OCI-LY7 (cell line): ENCODE results near the gene PGAP1. TPM values are rescaled to one million over a fixed set of nuclear protein-coding genes. Genes with fewer than 3 reads are reported as not detected.

Experiments used
- BruUV-seq: library from RNA; stranded (reverse); fragments of 400-500 nt; replicated peaks from 2 replicates; lab custom pipeline; 2021; lab: Mats Ljungman, UMichigan
- CTCF ChIA-PET: fragments of 300-600 bp; sonication (Branson Sonifier 250); formaldehyde crosslinking; loops from one replicate; lab custom pipeline; 2022; ENCODE audit warnings: antibody characterized with exemption; ENCODE audit not compliant: unreplicated experiment; lab: Charles Lee
- POLR2A ChIA-PET: fragments of 300-600 bp; sonication (Branson Sonifier 250); formaldehyde crosslinking; loops from one replicate; lab custom pipeline; 2022; ENCODE audit warnings: antibody characterized with exemption; lab: Charles Lee
- DNase-seq: peaks from one replicate; pipeline ENCODE4 v3.0.0-alpha.2; 2015; ENCODE audit warnings: low spot score
- H2AFZ ChIP-seq: fragments of 200-600 bp; sonication (generic), shearing (Covaris generic); 2 replicates; pipeline ENCODE4 v1.6.1; 2014; ENCODE audit warnings: mild to moderate bottlenecking, antibody characterized with exemption, low read length, moderate library complexity
- H3K27ac ChIP-seq: fragments of 200-600 bp; sonication (generic); 2 replicates; pipeline ENCODE4 v1.5.1; 2014; ENCODE audit warnings: mixed run types, low read depth, mild to moderate bottlenecking, moderate library complexity, low read length, inconsistent platforms; ENCODE audit not compliant: poor library complexity, severe bottlenecking
- H3K36me3 ChIP-seq: fragments of 200-600 bp; sonication (generic); 2 replicates; pipeline ENCODE4 v1.6.1; 2014; ENCODE audit warnings: mild to moderate bottlenecking, antibody characterized with exemption, low read length, moderate library complexity, mixed read lengths; ENCODE audit not compliant: insufficient read depth
- H3K4me1 ChIP-seq: fragments of 200-600 bp; sonication (generic); 2 replicates; pipeline ENCODE4 v1.5.1; 2014; ENCODE audit warnings: mild to moderate bottlenecking, low read length; ENCODE audit not compliant: insufficient read depth, poor library complexity, severe bottlenecking
- H3K4me2 ChIP-seq: fragments of 200-600 bp; sonication (generic); 2 replicates; pipeline ENCODE4 v1.6.1; 2014; ENCODE audit warnings: mild to moderate bottlenecking, low read length
- H3K4me3 ChIP-seq: fragments of 200-600 bp; sonication (generic); 2 replicates; pipeline ENCODE4 v1.5.1; 2014; ENCODE audit warnings: mild to moderate bottlenecking, low read depth, low read length; ENCODE audit not compliant: poor library complexity, severe bottlenecking
- H3K79me2 ChIP-seq: fragments of 200-600 bp; sonication (generic); 2 replicates; pipeline ENCODE4 v1.6.1; 2016; ENCODE audit warnings: low read depth, mild to moderate bottlenecking, low read length, moderate library complexity, mixed read lengths; ENCODE audit not compliant: insufficient read depth
- H3K9me2 ChIP-seq: fragments of 200-600 bp; sonication (generic); 2 replicates; pipeline ENCODE4 v1.6.1; 2016; ENCODE audit warnings: mild to moderate bottlenecking, low read length, mixed read lengths; ENCODE audit not compliant: insufficient read depth
- H3K9me3 ChIP-seq: fragments of 200-600 bp; sonication (generic); 2 replicates; pipeline ENCODE4 v1.6.1; 2014; ENCODE audit warnings: mild to moderate bottlenecking, mixed run types, low read length, mixed read lengths
- H4K20me1 ChIP-seq: fragments of 200-600 bp; sonication (generic); 2 replicates; pipeline ENCODE4 v1.6.1; 2014; ENCODE audit warnings: mild to moderate bottlenecking, antibody characterized with exemption, low read length, moderate library complexity, mixed read lengths; ENCODE audit not compliant: insufficient read depth
- CTCF ChIP-seq: fragments of 200-600 bp; sonication (generic); conservative IDR thresholded peaks from 2 replicates; pipeline ENCODE4 v1.5.1; 2014; ENCODE audit warnings: mild to moderate bottlenecking, antibody characterized with exemption, low read length, moderate library complexity, mixed read lengths
- EZH2phosphoT487 ChIP-seq: fragments of 200-600 bp; sonication (generic); IDR thresholded peaks from 2 replicates; pipeline ENCODE4 v1.6.1; 2018; ENCODE audit warnings: low read depth, borderline replicate concordance, mild to moderate bottlenecking, mixed run types, antibody characterized with exemption, low read length, moderate library complexity, mixed read lengths
- intact Hi-C: fragments of 100-400 bp; cut with micrococcal nuclease; formaldehyde crosslinking; loops from one replicate; pipeline ENCODE4 v1.10.0; 2022; ENCODE audit not compliant: unreplicated experiment
- total RNA-seq, 2 experiments: library from RNA; depleted of rRNA in 1 of 2; stranded (reverse); fragments of >200 nt in 1 of 2; shearing (Covaris generic) in 1 of 2; gene quantifications; 2 replicates each; pipeline ENCODE4 v1.2.3, GENCODE V29; 2014 to 2022

The PGAP1 gene
- total RNA-seq, 2 experiments from 2014 or later, result 0.54 to 1.9 TPM

DNA sequence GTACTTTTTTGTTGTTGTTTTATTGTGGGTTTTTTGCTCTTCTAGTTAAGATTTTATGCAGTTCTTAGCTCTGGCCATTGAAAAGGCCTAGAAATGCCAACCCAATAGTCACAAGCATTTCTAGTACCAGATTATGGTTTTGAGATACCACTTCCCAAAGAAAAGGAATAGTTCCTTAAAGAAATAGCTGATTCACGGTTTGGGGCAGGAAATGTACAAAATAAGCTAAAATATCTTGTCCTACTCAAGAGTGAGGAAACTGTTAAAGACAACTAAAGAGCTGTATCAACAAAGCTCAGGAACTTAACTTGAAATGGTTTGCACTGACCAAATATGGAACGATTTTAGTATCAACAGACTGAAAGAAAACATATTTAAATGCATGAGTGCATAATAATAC is 35.4 kb downstream of the PGAP1 start:
- DNase-seq, result no peak
- CTCF ChIA-PET, result no interaction called here

DNA sequence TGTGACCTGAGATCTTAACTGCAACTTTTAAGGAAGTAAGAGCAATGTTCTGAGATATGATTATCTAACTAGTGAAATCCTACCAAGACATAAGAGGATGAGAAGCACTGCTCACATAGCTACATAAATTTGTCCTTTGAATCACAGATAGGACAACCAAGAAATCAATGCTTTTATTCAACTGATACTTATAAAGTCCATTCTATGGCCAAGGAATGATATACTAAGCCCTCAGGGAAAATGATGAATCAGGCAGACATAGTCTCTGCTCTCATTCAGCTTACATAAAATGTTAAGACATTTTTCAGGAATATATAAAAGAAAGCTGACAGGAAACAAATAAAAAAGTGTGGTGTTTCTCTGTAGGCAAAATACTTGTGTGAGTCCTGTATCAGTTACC is 39.1 kb downstream of the PGAP1 start:
- POLR2A ChIA-PET, result interaction anchor here (0.6 to 0.8 kb wide), 2 partner anchors 88 to 312 kb away, joined by 3 to 13 read pairs; partner anchors contain the start of gene GTF3C3
- CTCF ChIA-PET, result no interaction called here

More for the DNA sequence above, 35.4 kb downstream of the PGAP1 start:
- BruUV-seq, result no TSS peak
- Histone ChIP-seq H3K27ac (no peak overlapping the region), H3K36me3 (no peaks in the 10 kb centered on the region), H2AFZ (no peak overlapping the region), H4K20me1 (no peaks in the 10 kb centered on the region), H3K79me2 (no peaks in the 10 kb centered on the region), H3K4me3 (no peak overlapping the region), H3K4me2 (no peak overlapping the region), H3K9me3 (no peaks in the 10 kb centered on the region), H3K9me2 (no peaks in the 10 kb centered on the region), H3K4me1 (no peaks in the 10 kb centered on the region)
- POLR2A ChIA-PET, result interaction anchor here (0.6 to 1.8 kb wide), 5 partner anchors 10 to 911 kb away, joined by 3 to 8 read pairs (median 4); no protein-coding TSS in a partner anchor
- intact Hi-C loops, result no loop called here
- no peak for TF ChIP-seq CTCF

DNA sequence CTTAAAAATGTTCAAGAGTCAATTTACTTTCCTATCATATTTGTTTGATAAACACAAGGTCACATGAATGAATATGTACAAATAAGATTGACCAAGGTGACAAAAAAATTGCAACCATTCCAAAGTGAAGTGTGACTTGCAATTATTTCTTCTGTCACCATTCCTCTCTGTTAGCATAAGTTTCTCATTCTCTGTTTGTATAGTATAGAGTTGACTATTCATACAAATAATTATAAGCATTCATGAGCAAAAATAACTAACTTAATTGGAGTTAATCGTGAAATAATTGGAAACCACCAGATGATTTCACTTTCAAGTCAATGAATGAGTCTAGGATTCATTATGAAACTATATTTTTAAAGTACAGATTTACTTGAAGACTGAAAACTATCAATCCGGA is 42.1 kb downstream of the PGAP1 start:
- Histone ChIP-seq H3K4me2 (no peak overlapping the region), H4K20me1 (no peaks in the 10 kb centered on the region), H3K27ac (no peak overlapping the region), H2AFZ (no peak overlapping the region), H3K36me3 (no peaks in the 10 kb centered on the region), H3K4me1 (no peaks in the 10 kb centered on the region), H3K4me3 (no peak overlapping the region), H3K79me2 (no peaks in the 10 kb centered on the region), H3K9me3 (no peaks in the 10 kb centered on the region), H3K9me2 (no peaks in the 10 kb centered on the region)
- no peak for DNase-seq
- no peak for TF ChIP-seq CTCF
- TF ChIP-seq EZH2phosphoT487, result no peak
- CTCF ChIA-PET, result no interaction called here
- POLR2A ChIA-PET, result no interaction called here
- intact Hi-C loops, result no loop called here
- no TSS peak for BruUV-seq

More for the DNA sequence above, 39.1 kb downstream of the PGAP1 start:
- Histone ChIP-seq H4K20me1 (no peaks in the 10 kb centered on the region), H3K4me2 (no peak overlapping the region), H3K4me1 (no peaks in the 10 kb centered on the region), H3K27ac (no peak overlapping the region), H3K36me3 (no peaks in the 10 kb centered on the region), H3K9me3 (no peaks in the 10 kb centered on the region), H3K79me2 (no peaks in the 10 kb centered on the region), H2AFZ (no peak overlapping the region), H3K9me2 (no peaks in the 10 kb centered on the region), H3K4me3 (no peak overlapping the region)
- TF ChIP-seq EZH2phosphoT487, result no peak
- TF ChIP-seq CTCF, result no peak
- DNase-seq, result no peak
- BruUV-seq, result no TSS peak
- intact Hi-C loops, result no loop called here
